Glutamatergic neuron (in vitro differentiated cells): ENCODE data around the gene CD300A. TPM values are rescaled to one million over a fixed set of nuclear protein-coding genes. Genes with fewer than 3 reads are reported as not detected.

Experiments
- DNase-seq: peaks from one replicate; pipeline ENCODE4 v3.0.0; 2022
- H3K27ac Mint-ChIP-seq: one replicate; pipeline ENCODE4 v1.8.0; 2020; ENCODE audit warnings: mild to moderate bottlenecking, mixed read lengths, inconsistent platforms; ENCODE audit not compliant: unreplicated experiment
- H3K27me3 Mint-ChIP-seq: one replicate; pipeline ENCODE4 v1.8.0; 2020; ENCODE audit warnings: mild to moderate bottlenecking, moderate library complexity, mixed read lengths, inconsistent platforms; ENCODE audit not compliant: unreplicated experiment
- H3K36me3 Mint-ChIP-seq: one replicate; pipeline ENCODE4 v1.8.0; 2020; ENCODE audit warnings: mild to moderate bottlenecking, mixed read lengths, inconsistent platforms; ENCODE audit not compliant: unreplicated experiment
- H3K4me1 Mint-ChIP-seq: one replicate; pipeline ENCODE4 v1.8.0; 2020; ENCODE audit warnings: mild to moderate bottlenecking, low read depth, mixed read lengths, inconsistent platforms; ENCODE audit not compliant: unreplicated experiment
- H3K4me3 Mint-ChIP-seq: one replicate; pipeline ENCODE4 v1.8.0; 2020; ENCODE audit warnings: mild to moderate bottlenecking, mixed read lengths, inconsistent platforms; ENCODE audit not compliant: unreplicated experiment
- H3K9me3 Mint-ChIP-seq: one replicate; pipeline ENCODE4 v1.8.0; 2020; ENCODE audit warnings: mild to moderate bottlenecking, moderate library complexity, mixed read lengths, inconsistent platforms; ENCODE audit not compliant: unreplicated experiment
- CTCF ChIP-seq: fragments of 200-600 bp; sonication (generic); IDR thresholded peaks from one replicate; pipeline ENCODE4 v1.5.0; 2021; ENCODE audit not compliant: partially characterized antibody, unreplicated experiment
- total RNA-seq: library from RNA; stranded (reverse); fragmentation: NEBNext Ultra II Directional; extraction: Animal tissue kit (Norgen Biotek cat#: 25700); gene quantifications from one replicate; pipeline ENCODE4 v1.2.1, GENCODE V29; 2021; ENCODE audit not compliant: unreplicated experiment

The CD300A gene
- total RNA-seq, 1 donor from 2014 or later: 0.25 TPM

DNA sequence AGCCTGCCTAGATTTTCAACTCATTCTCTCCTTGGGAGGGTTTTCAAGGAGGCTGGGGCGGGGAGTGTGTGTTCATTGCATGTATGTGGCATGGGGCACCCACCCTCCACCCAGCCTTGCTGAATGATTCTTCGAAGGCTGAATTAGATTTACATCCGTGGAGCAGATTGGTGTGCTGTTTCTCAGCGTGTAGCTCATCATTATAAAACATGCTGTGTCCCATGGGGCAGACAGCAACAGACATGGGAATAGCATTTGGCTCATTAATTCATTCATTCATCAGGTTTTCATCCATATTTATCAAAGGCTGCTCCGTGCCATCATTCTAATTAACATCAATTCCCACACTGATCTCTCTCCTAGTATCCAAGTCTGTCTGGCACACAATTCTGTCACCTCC is 10.6 kb upstream of the CD300A start:
- no peaks in the 10 kb centered on the region for H3K36me3 Mint-ChIP-seq
- H3K27ac Mint-ChIP-seq: peak overlapping the region; percentile 86
- peaks cover 46% of the 10 kb centered on the region for H3K4me1 Mint-ChIP-seq
- no peak for TF ChIP-seq CTCF
- peaks cover 13% of the 10 kb centered on the region for H3K9me3 Mint-ChIP-seq
- peak overlapping the region; percentile 56 for H3K4me3 Mint-ChIP-seq
- H3K27me3 Mint-ChIP-seq: peaks cover 17% of the 10 kb centered on the region
- no peak for DNase-seq

DNA sequence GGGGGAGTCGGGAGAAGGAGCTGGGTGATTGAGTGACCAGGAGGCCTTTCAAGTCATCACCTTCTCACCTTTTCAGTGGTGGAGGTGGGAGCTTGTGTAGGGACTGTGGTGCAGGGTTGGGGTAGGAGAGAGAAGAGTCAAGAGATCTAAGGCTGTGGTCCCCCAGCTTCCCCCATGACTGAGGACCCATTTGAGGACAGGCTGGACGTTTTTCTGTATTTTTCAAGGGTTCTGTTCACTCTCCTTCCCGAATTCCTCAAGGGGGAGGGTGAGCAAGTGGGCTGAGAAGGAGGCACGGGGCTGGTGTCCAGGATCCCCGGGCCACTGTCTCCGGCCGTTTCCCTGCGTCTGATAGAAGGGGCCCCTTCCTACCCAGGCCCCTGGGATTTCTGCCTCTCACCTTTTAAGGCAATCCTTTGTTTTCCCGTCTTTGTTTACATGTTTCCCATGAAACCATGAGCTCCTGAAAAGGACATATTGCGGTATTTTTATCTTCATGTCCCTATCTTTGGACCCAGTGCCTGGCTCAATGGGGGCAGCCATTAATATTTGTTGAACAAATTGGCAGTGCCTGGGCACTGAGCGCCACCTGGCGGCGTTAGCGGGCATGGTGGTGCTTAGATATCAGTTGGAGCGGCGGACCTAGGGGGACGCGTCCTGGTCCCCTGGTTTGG is 9.2 kb upstream of the CD300A start:
- Mint-ChIP-seq H3K9me3 (peaks cover 13% of the 10 kb centered on the region), H3K4me3 (no peak overlapping the region), H3K27ac (peak overlapping the region; percentile 74), H3K36me3 (no peaks in the 10 kb centered on the region), H3K27me3 (peaks cover 16% of the 10 kb centered on the region), H3K4me1 (peaks cover 34% of the 10 kb centered on the region)
- peak; percentile 85 for DNase-seq
- peak; percentile 94 for TF ChIP-seq CTCF

GRCh38 chr17:74457820-74458166 is 8.6 kb upstream of the CD300A start:
- H3K4me1 Mint-ChIP-seq: peaks cover 32% of the 10 kb centered on the region
- H3K4me3 Mint-ChIP-seq: no peak overlapping the region
- peaks cover 12% of the 10 kb centered on the region for H3K27me3 Mint-ChIP-seq
- no peak overlapping the region for H3K27ac Mint-ChIP-seq
- peaks cover 8% of the 10 kb centered on the region for H3K9me3 Mint-ChIP-seq
- TF ChIP-seq CTCF: peak; percentile 40
- no peaks in the 10 kb centered on the region for H3K36me3 Mint-ChIP-seq
- no peak for DNase-seq

DNA sequence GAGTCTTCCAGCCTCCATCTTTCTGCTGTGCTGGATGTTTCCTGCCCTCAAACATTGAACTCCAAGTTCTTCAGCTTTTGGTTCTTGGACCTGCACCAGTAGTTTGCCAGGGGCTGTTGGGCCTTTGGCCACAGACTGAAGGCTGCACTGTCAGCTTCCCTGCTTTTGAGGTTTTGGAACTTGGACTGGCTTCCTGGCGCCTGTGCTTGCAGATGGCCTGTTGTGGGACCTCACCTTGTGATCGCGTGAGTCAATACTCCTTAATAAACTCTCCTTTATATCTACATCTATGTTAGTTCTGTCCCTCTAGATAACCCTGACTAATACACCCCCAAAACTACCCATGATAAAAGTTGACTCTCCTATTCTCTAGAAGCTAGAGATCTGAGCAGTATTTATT is 7.6 kb upstream of the CD300A start:
- Mint-ChIP-seq H3K27me3 (peaks cover 15% of the 10 kb centered on the region), H3K27ac (no peak overlapping the region), H3K36me3 (no peaks in the 10 kb centered on the region), H3K4me3 (no peak overlapping the region), H3K4me1 (peaks cover 33% of the 10 kb centered on the region), H3K9me3 (peaks cover 7% of the 10 kb centered on the region)
- no peak for TF ChIP-seq CTCF
- no peak for DNase-seq

GRCh38 chr17:74459622-74460021 is 6.8 kb upstream of the CD300A start:
- TF ChIP-seq CTCF: no peak
- peaks cover 7% of the 10 kb centered on the region for H3K9me3 Mint-ChIP-seq
- peaks cover 12% of the 10 kb centered on the region for H3K27me3 Mint-ChIP-seq
- H3K27ac Mint-ChIP-seq: no peak overlapping the region
- H3K4me1 Mint-ChIP-seq: peaks cover 33% of the 10 kb centered on the region
- H3K36me3 Mint-ChIP-seq: no peaks in the 10 kb centered on the region
- no peak for DNase-seq
- no peak overlapping the region for H3K4me3 Mint-ChIP-seq
